GM18858 (cell line): ENCODE data around the gene ST3GAL4.

ENCODE experiments used
- ATAC-seq: cut with Tn5 transposase; IDR thresholded peaks from one replicate; pipeline ENCODE4 v1.9.1; 2021; ENCODE audit not compliant: unreplicated experiment

ST3GAL4 gene

DNA sequence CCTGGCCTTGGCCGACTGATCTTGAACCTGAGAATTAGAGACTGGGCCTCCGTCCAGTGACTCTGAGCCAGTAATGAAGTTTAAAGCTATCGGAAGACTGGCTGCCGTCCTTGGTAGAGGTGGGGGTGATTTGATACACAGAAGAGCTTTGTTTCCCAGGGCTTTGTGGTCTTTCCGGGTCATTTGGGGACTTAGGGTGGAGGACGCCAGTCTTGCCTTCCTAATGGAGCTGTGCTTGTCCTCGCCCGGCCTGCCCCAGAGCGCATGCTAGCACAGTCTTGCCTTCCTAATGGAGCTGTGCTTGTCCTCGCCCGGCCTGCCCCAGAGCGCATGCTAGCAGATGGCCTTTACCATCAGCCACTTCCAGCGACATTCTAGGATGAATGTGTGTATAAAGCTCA is 65.8 kb downstream of the ST3GAL4 start:
- ATAC-seq, result no peak

DNA sequence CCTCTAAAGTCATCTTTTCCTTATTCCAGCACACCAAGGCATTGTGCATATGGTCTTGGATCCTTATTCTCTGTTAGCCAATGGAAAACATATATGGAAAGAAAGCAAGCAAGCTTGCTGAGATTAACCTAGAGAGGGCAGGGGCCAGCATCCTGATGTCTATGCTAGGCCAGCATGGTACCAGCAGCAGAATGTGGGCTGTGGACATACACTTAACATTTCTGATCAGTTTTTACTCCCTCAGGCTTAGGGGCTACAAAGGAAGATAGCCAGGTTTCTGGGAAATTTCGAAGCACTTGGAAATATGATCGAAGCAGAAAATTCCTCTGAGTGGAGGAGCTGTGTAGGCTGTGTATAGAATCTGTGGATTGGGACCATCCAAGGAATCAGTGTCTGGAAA is 67.0 kb downstream of the ST3GAL4 start:
- ATAC-seq, result no peak

DNA sequence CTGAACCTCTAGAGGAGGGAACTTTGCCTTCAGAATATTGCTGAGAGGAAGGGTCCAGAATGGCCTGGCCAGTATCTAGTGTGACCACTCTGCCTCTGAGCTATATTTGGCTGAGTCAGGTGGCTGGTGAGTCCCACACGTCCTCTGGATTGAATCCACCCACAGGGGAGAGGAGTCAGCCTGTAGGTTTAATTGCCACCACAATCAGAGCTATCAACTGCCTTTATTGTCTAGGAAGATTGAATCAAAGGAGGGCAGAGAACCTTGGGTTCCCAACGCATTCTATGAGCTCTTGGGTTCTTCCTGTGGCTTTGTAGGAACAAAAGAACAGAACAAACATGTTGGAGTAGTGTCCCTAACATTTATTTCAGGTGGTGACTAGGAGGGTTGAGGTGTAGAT is 67.7 kb downstream of the ST3GAL4 start:
- no peak for ATAC-seq

DNA sequence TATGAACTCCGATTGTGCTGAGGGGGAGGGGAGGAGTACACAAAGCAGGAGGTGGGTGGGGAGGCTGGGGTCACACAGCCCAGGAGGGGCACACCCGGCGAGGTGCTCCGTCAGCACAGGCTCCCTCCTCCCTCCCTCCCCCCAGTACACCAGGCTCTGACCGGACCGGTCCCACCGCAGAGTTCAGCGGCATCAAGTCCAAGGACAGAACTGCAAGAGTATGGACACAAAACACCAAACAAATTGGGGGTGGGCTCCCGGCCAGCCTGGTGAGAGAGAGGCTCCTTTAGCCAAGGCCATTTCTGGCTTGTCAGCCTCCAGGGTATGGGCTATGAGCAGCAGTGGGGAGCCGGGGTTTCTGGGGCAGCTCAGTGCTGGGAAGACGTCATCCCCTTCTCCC is 68.3 kb downstream of the ST3GAL4 start:
- no peak for ATAC-seq

DNA sequence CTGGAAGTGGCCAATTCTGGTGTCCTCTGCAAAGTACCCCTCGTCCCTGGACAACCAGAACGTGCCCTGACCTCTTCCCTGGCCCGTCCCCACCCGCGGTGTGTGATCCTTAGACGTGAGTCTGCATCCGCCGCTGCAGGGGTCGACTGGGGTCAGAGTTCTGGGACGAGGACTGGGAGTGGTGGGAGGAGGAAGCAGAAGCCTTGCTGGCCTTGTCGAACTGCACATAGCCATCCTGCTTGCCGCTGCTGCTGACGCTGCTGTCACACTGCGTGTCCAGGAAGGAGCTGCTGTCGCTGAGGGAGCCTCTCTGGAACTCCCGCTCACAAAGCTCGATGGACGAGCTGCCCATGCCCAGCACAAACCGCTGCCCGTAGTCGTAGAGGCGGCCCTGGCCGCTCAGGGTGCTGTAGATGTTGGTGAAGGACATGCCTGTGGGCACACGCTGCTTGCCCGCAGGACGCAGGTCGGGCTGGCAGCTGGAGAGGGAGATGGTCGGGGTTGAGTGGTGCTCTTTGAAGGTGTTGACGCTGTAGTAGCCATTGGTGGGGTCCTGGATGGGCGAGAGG is 69.1 kb downstream of the ST3GAL4 start:
- ATAC-seq, result no peak

DNA sequence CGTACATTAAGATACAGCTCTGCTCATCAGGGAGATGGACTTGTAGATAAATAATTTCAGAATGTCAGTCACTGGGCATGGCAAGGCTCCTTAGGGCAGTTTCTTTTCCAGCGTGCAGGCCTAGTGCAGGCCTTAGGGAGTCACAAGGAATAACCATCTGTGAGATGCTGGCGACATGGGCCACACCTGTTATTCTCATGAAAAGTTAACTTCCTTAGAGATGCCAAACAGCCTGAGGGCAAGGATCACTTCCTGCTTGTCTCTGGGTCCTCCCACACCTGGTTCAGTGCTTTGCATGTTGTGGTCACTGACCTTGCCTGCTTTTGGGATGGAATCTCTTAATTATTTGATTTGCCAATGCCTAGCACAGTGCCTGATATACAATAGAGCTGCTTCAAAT is 70.6 kb downstream of the ST3GAL4 start:
- ATAC-seq, result no peak

DNA sequence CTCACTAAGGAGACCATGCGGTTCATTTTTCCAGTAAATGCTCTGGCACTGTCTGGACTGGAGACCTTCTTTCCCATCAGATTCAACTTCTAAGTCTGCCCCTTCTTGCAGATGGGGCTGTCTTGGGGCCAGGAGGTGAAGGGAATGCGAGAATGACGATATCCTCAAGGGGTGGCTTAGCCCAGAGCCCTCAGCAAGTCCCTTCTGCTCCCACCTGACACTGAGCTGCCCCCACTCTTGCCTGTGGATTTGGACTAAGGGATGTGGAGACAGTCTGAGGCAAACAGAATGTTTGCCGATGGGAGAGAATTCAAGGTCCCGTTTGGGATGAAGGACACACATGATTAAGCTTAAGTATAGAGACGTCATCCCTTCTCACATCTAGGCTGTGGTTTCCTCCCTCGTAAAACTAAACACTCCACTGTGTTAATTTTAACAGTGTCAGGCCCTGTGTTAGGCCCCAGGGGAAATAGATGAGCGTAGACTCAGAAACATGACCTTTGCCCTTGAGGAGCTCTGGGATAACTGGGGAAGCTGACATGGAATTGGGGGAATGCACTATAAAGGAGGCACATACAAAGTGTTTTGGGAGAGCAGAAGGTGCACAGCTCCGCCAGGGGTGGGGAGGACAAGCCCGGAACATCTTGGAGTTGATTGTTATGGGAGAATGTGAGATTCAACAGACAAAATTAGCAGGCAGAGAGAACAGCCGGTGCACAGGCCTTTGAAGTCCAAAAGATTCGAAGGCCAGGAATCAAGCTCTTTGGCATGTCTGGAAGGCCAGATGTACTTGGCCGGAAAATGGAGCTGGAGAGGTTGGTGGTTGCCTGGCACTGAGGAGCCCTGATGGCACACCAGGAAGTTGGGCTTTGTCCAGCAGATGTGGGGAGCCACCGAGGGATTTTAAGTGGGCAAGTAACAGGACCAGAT is 71.6 kb downstream of the ST3GAL4 start:
- no peak for ATAC-seq

DNA sequence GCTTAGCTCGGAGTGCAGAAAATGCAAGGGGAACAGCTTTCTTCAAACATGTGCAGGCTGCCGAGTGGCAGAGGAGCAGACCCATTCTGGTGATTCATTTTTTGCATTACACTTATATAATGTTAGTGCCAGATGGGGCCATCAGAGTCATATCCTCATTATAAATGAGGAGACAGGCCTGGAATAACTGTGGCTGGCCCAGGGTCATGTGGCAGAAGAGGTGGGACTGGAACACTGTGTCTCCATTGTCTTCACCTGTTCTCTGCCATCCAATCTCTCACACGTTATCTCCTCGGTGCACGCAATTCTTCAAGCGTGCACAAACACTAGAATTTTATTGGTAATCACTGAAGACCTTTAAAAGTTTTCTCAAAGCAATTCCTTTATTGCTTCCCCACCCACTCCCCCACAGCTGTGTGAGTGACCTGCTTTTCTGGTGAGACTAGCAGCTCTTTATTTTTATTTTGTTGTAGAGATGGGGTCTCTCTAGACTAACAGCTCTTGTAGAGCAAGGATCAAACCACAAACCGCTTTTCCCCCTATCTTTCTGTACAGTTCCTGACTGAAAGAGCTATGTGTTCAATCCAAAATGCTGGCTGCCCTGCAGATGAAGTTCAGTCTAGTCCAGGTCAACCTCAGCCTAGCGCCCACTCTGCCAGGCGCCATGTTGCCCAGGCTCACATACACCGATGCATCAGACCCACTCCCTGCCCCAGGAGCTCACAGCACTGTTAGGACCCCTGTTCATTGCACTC is 75.3 kb downstream of the ST3GAL4 start:
- no peak for ATAC-seq

DNA sequence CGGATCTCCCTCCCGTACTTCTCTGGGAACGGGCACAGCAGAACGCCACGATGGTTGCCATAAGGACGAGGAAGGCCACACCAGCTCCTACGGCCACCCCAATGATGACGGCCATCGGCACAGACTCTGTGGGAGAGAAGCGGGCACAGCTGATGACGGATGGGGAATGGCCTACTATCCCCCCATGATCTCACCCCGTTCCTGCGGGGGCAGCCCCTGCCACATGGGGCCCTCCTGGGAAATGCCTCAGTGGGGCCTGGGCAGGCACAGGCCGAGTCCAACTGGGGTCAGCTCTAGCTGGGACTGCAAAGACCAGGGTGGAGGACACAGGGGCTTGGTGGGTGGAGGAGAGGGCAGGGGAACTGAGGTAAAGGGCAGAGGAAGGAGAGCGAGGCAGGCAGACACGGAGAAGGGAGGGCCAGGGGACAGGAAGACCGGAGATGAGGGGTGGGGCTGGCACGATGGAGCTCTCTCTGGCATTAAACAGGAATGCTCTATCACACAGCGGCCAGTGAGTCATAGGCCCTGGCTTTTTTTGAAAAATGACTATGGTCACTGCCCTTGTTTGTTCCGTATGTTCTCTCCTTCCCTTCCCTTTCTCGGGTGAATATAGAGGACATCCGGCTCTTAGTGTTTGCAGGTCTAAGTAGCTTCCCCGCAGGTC is 76.0 kb downstream of the ST3GAL4 start:
- no peak for ATAC-seq

DNA sequence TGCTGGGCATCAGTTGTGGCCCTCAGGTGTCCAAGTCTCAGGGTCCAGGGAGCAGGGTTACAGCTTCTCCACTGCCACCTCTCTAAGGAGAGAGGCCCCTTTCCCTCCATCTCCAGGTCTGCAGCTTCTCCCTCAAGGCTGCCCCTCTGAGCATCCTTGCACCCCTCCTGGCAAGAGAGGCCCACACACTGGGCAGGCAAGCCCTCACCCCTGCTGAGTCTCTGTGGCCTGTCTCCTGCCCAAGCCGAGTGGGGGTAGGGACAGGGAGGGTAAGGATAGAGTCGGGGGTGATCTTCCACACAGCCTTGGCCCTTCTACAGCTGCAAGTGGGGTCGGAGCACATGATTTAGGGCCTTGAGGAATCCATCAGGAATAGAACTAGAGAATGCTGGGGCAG is 76.6 kb downstream of the ST3GAL4 start:
- no peak for ATAC-seq

DNA sequence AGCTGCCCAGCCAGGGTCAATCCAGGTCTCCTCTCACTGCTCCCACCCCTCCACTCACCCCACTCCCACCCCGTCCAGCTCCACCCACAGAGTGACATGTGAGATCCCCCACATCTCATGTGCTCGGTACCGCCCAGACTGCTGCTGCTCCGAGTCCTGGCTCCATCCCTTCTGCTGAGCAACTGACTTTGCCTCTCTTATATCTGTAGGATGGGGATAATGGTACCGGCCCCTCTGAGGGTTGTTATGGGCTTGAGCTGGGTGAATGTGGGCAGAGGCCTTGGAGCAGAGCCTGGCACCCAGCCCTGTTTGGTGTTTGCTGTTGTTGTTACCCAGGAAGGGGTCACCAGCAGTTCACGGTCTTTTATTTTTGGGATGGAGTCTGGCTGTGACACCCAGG is 77.0 kb downstream of the ST3GAL4 start:
- ATAC-seq, result no peak

DNA sequence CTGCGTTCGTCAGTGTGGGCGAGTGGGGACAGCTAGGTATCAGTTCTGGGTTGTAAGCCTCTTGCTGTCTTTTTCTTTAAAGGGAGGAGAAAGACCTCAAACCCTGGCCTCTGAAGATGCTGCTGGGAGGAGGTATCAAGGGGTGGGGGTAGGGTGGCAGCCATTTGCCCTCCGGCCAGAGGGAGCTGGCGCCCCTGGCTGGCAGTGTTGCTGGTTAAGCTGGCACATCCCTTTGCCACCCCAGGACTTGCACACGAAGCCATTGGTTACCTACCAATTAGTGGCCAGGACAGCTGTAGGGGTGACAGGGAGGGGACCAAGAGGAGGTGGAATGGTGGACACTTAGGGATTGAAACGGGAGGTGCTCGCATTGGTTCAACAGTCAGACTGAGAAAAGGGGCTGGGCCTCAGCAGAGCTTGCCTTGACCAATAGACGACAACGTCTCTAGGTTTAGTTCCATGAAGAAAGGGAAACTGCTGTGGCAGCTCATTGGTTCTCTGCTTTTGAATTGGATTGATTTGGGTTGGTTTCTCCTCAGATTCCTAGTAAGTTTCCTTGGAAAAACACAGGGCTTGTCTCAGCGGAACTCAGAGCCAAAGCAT is 77.9 kb downstream of the ST3GAL4 start:
- ATAC-seq, result no peak

DNA sequence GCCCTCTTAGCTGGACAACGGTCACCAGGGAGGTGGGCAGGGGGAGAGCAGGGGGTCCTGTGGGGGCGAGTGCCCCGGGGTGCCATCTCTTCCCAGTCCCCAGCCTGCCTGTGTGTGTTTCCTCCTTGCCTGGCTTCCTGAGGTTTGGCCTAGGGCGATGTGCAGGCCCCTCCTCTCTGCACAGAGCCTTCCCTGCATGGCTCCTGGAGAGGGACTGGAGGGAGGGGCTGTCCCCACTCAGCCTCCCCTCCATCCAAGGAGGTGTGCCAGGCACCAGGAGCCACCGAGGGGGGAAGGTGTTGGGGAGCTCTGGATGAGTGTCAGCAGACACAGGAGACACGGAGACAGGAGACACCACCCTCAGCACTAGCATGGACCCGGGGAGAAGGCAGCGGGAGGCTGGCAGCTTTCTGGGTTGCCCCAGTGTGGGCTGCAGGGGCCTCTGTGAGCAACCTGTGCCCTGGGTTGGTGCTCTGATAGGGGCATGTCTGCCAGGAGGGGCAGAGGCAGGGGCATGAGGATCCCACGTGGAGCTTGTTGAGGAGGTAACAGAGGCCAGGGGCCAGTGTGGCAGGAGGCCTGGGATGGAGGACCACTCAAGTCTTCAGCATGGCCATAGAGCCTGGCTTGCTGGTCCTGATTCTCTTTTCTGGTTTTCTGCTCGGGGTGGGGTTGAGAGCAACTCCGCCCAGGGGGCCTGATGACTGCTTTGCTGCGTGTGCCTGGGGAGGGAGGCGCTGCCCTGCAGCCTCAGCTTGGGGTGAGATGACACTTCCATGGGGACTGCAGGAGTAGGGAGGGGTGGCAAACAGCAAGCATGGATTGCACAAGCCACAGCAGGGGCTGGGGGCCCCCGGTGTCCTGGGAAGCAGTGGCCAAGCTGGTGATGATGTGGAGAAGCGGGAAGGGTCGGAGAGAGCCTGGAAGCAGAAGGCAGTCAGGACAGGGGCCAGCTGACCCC is 78.8 kb downstream of the ST3GAL4 start:
- no peak for ATAC-seq

DNA sequence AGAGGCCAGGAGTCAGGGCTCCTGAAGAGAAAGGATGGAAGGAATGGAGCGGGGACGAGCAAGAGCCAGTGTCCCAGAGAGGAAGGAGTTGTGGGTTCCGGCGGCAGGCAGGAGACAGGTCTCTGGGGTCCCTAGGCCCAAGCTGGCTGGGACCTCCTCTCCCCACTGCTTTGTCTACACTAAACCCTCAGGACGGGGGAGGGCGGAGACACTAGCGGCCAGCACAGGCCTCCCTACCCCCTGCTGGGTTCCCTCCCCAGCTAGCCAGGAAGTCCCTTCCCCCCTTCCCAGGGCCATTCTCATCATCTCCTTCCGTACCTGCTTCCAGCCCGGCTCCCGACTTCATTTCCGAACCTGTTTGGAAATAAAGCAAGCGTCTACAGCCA is 79.5 kb downstream of the ST3GAL4 start:
- ATAC-seq, result no peak

DNA sequence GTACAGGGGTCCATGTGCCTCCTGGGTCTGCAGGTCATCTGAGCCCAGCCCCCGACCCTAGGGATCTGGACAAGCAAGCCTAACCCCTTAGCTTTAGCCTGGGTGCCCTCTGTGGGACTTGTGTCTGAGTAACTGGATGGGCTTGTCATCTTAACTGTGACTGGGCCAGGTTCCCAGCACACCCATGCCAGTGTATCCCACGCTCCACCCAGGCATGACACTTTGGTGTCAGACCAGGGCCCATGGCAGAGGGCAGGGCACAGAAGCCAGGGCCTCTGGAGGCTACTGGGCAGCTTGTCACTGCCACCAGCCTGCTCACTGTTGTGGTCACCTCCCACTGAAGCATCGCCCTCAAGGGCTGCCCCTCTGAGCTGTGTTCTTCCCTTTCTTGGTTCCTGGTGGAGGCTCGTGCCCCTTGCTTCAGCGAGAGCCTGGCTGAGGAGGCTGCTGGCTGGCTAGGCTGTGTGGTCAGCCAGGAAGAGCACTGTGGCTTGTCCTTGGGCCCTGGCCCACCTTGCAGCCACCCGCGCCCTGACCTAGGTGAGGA is 80.8 kb downstream of the ST3GAL4 start:
- ATAC-seq, result no peak

DNA sequence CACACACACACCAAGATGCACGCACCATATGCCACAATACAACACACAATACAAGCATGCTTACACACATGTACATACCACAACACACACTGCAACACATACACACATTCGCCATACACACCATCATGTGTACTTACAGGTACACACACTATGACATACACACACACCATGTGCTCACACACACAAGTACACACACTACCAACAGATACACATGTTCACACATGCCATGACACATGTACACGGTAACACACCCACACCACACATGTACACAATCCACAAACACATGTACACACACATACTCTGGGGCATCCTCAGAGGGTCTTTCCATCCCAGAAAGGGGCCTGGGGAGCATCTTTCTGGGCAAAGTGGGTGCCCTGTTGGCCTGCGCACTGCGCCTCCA is 82.2 kb downstream of the ST3GAL4 start:
- ATAC-seq, result no peak

DNA sequence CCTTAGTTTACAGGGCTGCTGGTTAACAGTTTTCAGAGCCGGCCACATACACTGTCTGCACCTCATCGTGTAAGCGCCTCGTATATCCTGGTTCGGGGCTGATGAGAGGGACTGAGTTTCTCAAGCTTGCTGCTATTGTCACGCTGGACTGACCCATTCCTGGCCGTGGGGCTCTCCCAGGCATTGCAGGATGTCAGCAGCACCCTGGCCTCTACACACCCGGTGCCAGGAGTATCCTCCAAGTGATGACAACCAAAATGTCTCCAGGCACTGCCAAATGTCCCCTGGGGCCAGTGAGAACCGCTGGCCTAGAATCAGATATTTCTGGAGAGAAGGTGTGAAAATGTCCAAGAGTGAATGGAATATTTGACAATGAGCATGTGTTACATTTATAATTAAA is 82.8 kb downstream of the ST3GAL4 start:
- ATAC-seq, result no peak

DNA sequence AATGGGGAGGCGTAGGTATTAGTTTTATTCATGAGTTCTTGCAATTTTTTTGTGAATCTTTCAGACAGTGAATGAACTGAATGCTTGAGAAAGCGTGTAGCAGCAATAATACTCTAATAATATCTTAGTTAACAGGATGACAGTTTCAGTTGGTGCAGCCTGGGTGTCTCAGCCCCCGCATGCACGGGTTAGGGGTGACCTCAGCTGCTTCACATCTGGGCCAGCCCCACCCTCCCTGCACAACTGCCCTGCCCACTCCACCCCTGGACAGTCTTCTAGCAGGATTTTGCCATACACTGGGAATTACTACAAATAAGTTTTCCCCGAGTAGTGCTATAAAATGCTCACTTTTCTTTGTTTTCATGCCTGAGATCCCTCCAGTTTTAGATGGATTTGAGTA is 83.2 kb downstream of the ST3GAL4 start:
- no peak for ATAC-seq

DNA sequence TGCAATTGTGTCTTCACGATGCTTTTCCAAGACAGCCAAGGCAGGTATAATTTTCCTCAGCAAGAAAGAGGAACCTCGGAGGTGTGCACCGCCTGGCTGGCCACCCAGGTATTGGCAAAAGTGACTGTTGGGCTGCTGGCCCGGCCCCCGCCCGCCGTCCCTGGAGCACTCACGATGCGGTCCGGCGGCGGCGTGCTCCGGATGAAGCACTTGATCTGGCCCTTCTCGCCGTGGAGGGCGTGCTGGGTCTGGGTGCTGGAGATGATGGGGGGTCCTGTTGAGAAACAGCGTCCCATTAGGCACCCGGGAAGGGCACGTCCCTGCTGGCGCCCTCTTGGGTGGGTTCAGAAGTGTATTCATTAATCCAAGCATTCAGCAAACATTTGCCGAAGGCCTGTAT is 84.8 kb downstream of the ST3GAL4 start:
- no peak for ATAC-seq
